Esophagus muscularis mucosa (tissue), 4 donors: Measurements from ENCODE around the gene EEF1B2.

Experiments
- CTCF ChIP-seq, 3 experiments: fragments of 200-600 bp in 2 of 3; fragments of 450-650 bp in 1 of 3; sonication (generic) in 2 of 3; IDR thresholded peaks; one replicate each; pipeline ENCODE4 v1.5.1; 2017 to 2019; ENCODE audit warnings: antibody characterized with exemption in 3 of 3, mild to moderate bottlenecking in 2 of 3, moderate library complexity in 1 of 3
- EP300 ChIP-seq: sonication (generic); formaldehyde crosslinking; IDR thresholded peaks from one replicate; pipeline ENCODE4 v1.6.1; 2017; ENCODE audit warnings: antibody characterized with exemption
- POLR2A ChIP-seq: fragments of 450-650 bp; IDR thresholded peaks from one replicate; pipeline ENCODE4 v1.6.1; 2017; ENCODE audit warnings: antibody characterized with exemption, moderate library complexity, mild to moderate bottlenecking, low read depth
- POLR2AphosphoS5 ChIP-seq, 2 donors: sonication (generic); formaldehyde crosslinking; IDR thresholded peaks; one replicate each; pipeline ENCODE4 v1.6.1; 2017; ENCODE audit warnings: antibody characterized with exemption in 2 of 2

- TF ChIP-seq POLR2A = no peak
- TF ChIP-seq CTCF (IDR thresholded peaks at IDR 0.05) = no peak
- no peak for TF ChIP-seq POLR2AphosphoS5 (IDR thresholded peaks at IDR 0.05)
- TF ChIP-seq EP300 = no peak
Measured at GRCh38 chr2:206211657-206212255, 52.1 kb downstream of the EEF1B2 start.
